HG03442 (cell line): ENCODE data around the gene ARHGEF28.

ENCODE experiments used
- ATAC-seq: cut with Tn5 transposase; IDR thresholded peaks from one replicate; pipeline ENCODE4 v1.9.1; 2021; ENCODE audit warnings: mild to moderate bottlenecking, moderate library complexity; ENCODE audit not compliant: unreplicated experiment

ARHGEF28 gene

GRCh38 chr5:73812962-73813588 lies 187.1 kb downstream of the ARHGEF28 start:
- no peak for ATAC-seq

GRCh38 chr5:73814233-73814846 lies 188.3 kb downstream of the ARHGEF28 start:
- no peak for ATAC-seq

GRCh38 chr5:73815631-73816030 lies 189.6 kb downstream of the ARHGEF28 start:
- no peak for ATAC-seq

- no peak for ATAC-seq
Observed at GRCh38 chr5:73816656-73817420, 190.8 kb downstream of the ARHGEF28 start.

- ATAC-seq = no peak
Observed at GRCh38 chr5:73818357-73818756, 192.4 kb downstream of the ARHGEF28 start.

GRCh38 chr5:73820326-73820725 lies 194.3 kb downstream of the ARHGEF28 start:
- ATAC-seq = no peak

GRCh38 chr5:73821003-73821402 lies 195.0 kb downstream of the ARHGEF28 start:
- ATAC-seq = no peak

- ATAC-seq = no peak
Observed at GRCh38 chr5:73822278-73822988, 196.4 kb downstream of the ARHGEF28 start.

- ATAC-seq = no peak
Observed at GRCh38 chr5:73822989-73823339, 197.0 kb downstream of the ARHGEF28 start.

- ATAC-seq = no peak
Observed at GRCh38 chr5:73823508-73823925, 197.5 kb downstream of the ARHGEF28 start.

GRCh38 chr5:73825199-73825598 lies 199.2 kb downstream of the ARHGEF28 start:
- ATAC-seq = no peak

- no peak for ATAC-seq
Observed at GRCh38 chr5:73825736-73826135, 199.7 kb downstream of the ARHGEF28 start.

GRCh38 chr5:73826301-73827105 lies 200.5 kb downstream of the ARHGEF28 start:
- ATAC-seq = no peak

- no peak for ATAC-seq
Observed at GRCh38 chr5:73827106-73827450, 201.1 kb downstream of the ARHGEF28 start.

- no peak for ATAC-seq
Observed at GRCh38 chr5:73828465-73828864, 202.5 kb downstream of the ARHGEF28 start.

GRCh38 chr5:73830646-73831045 lies 204.7 kb downstream of the ARHGEF28 start:
- no peak for ATAC-seq

GRCh38 chr5:73831066-73831465 lies 205.1 kb downstream of the ARHGEF28 start:
- ATAC-seq = no peak

- no peak for ATAC-seq
Observed at GRCh38 chr5:73834693-73835092, 208.7 kb downstream of the ARHGEF28 start.

- no peak for ATAC-seq
Observed at GRCh38 chr5:73835726-73836125, 209.7 kb downstream of the ARHGEF28 start.

GRCh38 chr5:73836607-73837006 lies 210.6 kb downstream of the ARHGEF28 start:
- no peak for ATAC-seq

- ATAC-seq = no peak
Observed at GRCh38 chr5:73838901-73839300, 212.9 kb downstream of the ARHGEF28 start.
